Measurements from ENCODE around the gene STMN1. TPM values are rescaled to one million over a fixed set of nuclear protein-coding genes. Genes with fewer than 3 reads are reported as not detected.

Gene STMN1
- total and polyA plus RNA-seq, 9 of the 15 experiments (the other 6 are each of a cell fraction or from before 2014, with no cell fraction given), result 269 to 2,153 (median 595) TPM

DNA sequence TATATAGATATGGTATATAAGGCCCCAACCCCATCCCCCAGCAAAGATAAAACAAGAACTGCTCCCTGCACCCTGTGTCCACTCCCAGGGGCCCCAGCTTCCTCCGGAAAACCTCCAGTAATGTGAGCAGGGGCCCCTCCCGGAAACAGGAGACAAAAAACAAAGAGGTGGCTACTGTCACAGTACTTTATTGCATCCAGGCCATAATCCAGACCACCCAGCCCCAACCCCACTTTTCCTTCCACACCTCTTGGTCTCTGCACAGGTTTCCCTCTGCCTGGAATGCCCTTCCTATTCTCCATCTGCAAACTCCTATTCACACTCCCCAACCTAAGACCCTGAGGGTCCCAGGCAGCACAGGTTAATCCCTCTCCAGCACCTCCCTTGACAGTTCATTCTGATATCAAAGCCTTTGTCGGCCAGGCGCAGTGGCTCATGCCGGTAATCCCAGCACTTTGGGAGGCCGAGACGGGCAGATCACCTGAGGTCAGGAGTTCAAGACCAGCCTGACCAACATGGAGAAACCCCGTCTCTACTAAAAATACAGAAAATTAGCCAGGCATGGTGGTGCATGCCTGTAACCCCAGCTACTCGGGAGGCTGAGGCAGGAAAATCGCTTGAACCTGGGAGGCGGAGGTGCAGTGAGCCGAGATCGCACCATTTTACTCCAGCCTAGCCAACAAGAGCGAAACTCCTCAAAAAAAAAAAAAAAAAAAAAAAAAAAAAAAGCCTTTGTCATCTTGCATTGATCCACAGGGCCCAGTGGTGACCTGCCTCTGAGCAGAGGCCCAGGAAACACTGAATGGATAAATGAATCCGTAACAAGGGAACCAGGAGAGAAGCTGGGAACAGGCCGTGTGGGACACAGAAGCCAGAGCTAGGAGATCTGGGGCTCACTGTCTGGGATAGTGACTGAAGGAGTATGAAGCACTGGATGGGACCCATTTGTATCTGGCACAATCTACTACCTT is 44.6 kb downstream of the STMN1 start (continued):
- TF ChIP-seq, protein P1, sequence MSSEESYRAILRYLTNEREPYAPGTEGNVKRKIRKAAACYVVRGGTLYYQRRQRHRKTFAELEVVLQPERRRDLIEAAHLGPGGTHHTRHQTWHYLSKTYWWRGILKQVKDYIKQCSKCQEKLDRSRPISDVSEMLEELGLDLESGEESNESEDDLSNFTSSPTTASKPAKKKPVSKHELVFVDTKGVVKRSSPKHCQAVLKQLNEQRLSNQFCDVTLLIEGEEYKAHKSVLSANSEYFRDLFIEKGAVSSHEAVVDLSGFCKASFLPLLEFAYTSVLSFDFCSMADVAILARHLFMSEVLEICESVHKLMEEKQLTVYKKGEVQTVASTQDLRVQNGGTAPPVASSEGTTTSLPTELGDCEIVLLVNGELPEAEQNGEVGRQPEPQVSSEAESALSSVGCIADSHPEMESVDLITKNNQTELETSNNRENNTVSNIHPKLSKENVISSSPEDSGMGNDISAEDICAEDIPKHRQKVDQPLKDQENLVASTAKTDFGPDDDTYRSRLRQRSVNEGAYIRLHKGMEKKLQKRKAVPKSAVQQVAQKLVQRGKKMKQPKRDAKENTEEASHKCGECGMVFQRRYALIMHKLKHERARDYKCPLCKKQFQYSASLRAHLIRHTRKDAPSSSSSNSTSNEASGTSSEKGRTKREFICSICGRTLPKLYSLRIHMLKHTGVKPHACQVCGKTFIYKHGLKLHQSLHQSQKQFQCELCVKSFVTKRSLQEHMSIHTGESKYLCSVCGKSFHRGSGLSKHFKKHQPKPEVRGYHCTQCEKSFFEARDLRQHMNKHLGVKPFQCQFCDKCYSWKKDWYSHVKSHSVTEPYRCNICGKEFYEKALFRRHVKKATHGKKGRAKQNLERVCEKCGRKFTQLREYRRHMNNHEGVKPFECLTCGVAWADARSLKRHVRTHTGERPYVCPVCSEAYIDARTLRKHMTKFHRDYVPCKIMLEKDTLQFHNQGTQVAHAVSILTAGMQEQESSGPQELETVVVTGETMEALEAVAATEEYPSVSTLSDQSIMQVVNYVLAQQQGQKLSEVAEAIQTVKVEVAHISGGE (CRISPR knock-in tag; IDR thresholded peaks at IDR 0.05), result peak in 1 of 3 experiments; percentile 65; a peak in 1 of 6 replicates
- TF ChIP-seq KDM2B (CRISPR knock-in tag; IDR thresholded peaks at IDR 0.05) (no peak), SMARCE1 (IDR thresholded peaks at IDR 0.05) (peak; percentile 96), MAFF (IDR thresholded peaks at IDR 0.05; ENCODE audit: low read length) (no peak), ELF1 (tag; IDR thresholded peaks at IDR 0.05) (peak; percentile 61), ZNF780A (CRISPR knock-in tag; IDR thresholded peaks at IDR 0.05) (no peak), SETDB1 (IDR thresholded peaks at IDR 0.05; ENCODE audit: low read length) (no peak), MCM5 (IDR thresholded peaks at IDR 0.05; ENCODE audit: low read depth) (no peak), ZNF311 (CRISPR knock-in tag; IDR thresholded peaks at IDR 0.05) (no peak), HDAC6 (IDR thresholded peaks at IDR 0.05; ENCODE audit: low read depth, low read length) (no peak), ADNP (tag; IDR thresholded peaks at IDR 0.05) (peak; percentile 97), MECOM (CRISPR knock-in tag; IDR thresholded peaks at IDR 0.05) (no peak), NR4A1 (CRISPR knock-in tag; IDR thresholded peaks at IDR 0.05) (no peak), NR4A1 (tag; IDR thresholded peaks at IDR 0.05) (no peak), TEAD2 (tag; IDR thresholded peaks at IDR 0.05) (no peak), FUS (optimal IDR thresholded peaks at IDR 0.05; ENCODE audit: low read depth, low read length) (no peak), DACH1 (IDR thresholded peaks at IDR 0.05; ENCODE audit: partially characterized antibody) (no peak), ZNF778 (CRISPR knock-in tag; IDR thresholded peaks at IDR 0.05) (no peak)
- TF ChIP-seq, protein P2, sequence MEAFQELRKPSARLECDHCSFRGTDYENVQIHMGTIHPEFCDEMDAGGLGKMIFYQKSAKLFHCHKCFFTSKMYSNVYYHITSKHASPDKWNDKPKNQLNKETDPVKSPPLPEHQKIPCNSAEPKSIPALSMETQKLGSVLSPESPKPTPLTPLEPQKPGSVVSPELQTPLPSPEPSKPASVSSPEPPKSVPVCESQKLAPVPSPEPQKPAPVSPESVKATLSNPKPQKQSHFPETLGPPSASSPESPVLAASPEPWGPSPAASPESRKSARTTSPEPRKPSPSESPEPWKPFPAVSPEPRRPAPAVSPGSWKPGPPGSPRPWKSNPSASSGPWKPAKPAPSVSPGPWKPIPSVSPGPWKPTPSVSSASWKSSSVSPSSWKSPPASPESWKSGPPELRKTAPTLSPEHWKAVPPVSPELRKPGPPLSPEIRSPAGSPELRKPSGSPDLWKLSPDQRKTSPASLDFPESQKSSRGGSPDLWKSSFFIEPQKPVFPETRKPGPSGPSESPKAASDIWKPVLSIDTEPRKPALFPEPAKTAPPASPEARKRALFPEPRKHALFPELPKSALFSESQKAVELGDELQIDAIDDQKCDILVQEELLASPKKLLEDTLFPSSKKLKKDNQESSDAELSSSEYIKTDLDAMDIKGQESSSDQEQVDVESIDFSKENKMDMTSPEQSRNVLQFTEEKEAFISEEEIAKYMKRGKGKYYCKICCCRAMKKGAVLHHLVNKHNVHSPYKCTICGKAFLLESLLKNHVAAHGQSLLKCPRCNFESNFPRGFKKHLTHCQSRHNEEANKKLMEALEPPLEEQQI (IDR thresholded peaks at IDR 0.05), result no peak
- TF ChIP-seq, protein P3, sequence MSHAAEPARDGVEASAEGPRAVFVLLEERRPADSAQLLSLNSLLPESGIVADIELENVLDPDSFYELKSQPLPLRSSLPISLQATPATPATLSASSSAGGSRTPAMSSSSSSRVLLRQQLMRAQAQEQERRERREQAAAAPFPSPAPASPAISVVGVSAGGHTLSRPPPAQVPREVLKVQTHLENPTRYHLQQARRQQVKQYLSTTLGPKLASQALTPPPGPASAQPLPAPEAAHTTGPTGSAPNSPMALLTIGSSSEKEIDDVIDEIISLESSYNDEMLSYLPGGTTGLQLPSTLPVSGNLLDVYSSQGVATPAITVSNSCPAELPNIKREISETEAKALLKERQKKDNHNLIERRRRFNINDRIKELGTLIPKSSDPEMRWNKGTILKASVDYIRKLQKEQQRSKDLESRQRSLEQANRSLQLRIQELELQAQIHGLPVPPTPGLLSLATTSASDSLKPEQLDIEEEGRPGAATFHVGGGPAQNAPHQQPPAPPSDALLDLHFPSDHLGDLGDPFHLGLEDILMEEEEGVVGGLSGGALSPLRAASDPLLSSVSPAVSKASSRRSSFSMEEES (CRISPR knock-in tag; IDR thresholded peaks at IDR 0.05), result no peak
- TF ChIP-seq, protein P4, sequence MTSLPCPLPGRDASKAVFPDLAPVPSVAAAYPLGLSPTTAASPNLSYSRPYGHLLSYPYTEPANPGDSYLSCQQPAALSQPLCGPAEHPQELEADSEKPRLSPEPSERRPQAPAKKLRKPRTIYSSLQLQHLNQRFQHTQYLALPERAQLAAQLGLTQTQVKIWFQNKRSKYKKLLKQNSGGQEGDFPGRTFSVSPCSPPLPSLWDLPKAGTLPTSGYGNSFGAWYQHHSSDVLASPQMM (CRISPR knock-in tag; IDR thresholded peaks at IDR 0.05), result no peak
